NCI-H187 (cell line): ENCODE measurements around the gene SH3GL3.
A peak's percentile ranks its signal among the peaks of the same experiment; 100 is the strongest.

Source experiments
- DNase-seq, 2 experiments: peaks; one replicate each; lab custom pipeline; 2025; lab: John Stamatoyannopoulos, UW

Gene SH3GL3, protein sequence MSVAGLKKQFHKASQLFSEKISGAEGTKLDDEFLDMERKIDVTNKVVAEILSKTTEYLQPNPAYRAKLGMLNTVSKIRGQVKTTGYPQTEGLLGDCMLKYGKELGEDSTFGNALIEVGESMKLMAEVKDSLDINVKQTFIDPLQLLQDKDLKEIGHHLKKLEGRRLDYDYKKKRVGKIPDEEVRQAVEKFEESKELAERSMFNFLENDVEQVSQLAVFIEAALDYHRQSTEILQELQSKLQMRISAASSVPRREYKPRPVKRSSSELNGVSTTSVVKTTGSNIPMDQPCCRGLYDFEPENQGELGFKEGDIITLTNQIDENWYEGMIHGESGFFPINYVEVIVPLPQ

DNA sequence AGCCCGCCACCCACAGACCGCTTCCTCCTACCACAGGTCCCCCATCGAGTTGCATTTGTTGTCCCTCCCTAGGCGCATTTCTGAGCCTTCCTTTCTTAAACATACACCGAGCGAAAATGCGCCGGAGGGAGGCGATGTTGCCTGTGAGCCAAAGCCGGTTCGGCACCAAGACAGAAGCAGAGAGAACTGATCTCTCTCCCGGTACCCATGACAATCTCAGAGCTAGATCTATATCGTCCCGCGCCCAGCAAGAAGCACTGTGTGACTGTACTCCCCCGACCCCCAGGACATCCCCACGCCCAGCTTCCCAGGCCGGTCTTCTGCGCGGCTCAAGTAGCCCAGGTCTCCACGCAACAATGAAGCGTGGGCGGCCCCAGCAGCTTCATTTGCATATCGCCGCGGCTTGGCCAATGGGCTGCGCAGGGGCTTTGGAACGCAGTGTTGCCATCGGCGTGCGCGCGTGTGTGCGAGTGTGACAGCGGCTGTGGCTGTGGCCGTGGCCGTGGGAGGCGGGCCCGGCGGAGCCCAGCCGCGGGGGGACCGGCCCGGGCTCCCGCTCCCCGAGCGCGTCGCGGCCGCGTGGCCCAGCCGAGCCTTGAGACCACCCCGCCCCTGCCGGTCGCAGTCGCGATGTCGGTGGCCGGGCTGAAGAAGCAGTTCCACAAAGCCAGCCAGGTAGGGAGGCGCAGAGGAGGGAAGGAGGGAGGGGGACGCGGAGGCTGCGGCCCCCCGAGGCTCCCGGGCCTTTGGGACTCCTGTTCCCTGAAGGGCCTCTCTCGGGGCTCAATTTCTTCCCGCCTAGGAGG is at the start of gene SH3GL3:
SH3GL3 (plus strand) TSS at position 438 of the 806 bp plus-strand sequence; CDS start at position 631, 193 bp downstream.
- DNase-seq, result peak; percentile 33 to 60

DNA sequence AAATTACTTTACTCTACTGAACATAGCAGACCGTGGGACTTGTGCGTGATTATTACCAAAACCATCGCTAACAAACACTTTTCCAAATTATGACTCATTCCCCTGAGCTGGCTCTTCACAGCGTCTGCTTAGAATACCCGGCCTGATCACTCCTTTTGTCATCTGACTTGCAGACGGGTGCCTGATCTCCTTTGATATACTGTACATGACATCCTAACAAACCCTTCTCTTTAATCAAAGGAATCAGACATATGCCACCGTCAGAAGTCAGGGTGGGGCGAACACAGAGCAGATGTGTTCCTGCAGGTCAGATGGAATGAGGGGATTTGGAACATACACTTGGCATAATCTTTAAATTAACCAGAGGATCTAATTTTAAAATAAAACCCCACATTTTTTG is 48.5 kb upstream of the SH3GL3 start:
- DNase-seq, result no peak

- DNase-seq, result no peak
Measured at GRCh38 chr15:83404121-83404520, 43.0 kb upstream of the SH3GL3 start.

DNA sequence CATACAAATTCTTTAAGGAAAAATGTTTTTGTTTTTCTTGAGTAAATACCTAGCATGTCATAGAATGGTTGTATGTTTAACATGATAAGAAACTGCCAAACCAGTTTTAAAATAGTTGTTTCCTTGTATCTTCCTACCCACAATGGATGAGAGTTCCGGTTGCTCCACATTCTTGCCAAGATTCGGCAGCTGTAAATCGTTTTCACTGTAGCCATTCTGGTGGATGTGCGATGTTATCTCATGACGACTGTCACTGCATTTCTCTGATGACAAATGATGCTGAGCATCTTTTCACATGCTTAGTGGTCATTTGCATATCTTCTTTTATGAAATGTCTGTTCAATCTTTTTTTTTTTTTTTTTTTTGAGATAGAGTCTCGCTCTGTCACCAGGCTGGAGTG is 36.6 kb upstream of the SH3GL3 start:
- DNase-seq, result no peak

DNA sequence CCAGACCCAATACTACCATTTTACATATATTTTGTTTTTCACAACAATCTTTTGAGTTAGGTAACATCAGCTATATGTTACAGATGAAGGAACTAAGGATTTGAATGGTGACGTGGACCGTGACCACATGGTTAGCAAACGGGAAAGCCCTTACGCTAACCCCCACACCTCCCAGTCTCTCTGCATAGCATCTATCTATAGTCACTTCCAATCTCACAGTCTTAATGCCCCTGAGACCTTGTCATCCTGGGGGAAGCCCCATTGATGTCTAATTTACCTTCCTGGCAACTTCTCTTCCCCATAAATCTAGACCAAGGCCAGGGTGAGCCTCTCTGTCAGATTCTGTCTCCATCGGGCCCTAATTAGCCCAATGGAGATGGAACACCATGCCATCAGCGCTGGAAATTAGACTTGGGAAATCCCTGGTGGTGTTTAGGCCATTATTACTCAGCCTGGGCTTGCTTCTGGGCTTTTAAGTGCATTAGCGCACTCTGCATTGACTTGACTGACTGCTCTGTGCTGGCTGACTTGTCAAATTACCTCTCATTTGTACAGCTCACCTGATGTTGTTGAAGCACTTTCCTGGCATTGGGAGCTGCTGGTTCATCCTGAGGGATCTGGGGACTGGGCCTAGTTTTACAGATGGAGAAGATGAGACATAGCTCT is 34.0 kb upstream of the SH3GL3 start:
- DNase-seq, result no peak

GRCh38 chr15:83422081-83422480 is 25.1 kb upstream of the SH3GL3 start:
- no peak for DNase-seq

DNA sequence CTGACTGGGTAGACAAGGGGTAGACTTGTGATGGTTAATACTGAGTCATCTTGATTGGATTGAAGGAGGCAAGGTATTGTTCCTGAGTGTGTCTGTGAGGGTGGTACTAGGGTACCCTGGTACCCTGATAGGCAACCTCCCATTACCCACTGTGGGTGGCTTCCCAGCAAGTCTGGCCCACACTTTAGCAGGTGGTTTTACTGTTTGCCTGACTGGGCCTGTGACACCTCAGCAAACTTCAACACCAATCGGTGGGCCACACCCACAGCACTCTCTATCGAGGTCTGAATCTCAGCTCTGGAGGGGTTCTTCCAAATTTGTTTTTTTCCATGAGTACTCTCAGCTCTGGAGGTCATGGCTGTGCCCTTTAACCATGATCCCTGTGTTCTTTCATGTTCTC is 24.6 kb upstream of the SH3GL3 start:
- DNase-seq, result no peak

DNA sequence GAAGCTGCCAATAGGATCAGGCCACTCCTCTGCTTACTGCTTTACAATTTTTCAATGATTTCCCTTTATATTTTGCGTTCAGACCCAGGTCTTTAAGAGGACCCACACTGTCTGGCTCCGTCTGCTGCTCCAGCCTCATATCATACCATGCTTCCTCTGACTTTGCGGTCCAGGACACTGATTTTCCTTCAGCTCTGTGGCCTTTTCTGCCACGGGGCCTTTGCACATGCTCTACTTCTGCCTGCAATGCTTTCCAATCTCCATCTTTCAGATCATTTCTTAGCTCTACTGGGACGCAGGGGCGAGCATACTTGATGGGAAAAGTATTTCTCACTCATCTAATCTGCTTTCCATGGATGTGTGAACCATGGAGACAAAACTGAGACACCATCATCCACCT is 23.0 kb upstream of the SH3GL3 start:
- DNase-seq, result no peak

DNA sequence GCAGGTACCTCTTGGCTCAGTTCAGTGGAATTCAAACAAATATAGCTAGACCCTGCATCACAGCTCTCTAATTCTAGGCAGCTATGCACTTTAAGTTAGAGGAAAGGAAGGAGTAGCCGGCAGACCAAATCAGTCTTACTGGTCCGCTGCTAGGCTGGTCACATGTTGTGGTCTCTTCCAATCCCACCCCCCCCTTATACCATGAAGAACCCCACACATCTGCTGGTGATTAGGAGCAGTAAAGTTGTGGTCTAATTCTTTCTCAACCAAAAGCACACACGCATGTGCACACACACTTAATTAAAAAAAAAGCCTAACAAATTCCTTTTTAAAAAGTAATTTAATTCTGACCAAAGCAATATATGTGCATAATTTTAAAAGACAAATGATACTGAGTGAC is 16.7 kb upstream of the SH3GL3 start:
- DNase-seq, result no peak

DNA sequence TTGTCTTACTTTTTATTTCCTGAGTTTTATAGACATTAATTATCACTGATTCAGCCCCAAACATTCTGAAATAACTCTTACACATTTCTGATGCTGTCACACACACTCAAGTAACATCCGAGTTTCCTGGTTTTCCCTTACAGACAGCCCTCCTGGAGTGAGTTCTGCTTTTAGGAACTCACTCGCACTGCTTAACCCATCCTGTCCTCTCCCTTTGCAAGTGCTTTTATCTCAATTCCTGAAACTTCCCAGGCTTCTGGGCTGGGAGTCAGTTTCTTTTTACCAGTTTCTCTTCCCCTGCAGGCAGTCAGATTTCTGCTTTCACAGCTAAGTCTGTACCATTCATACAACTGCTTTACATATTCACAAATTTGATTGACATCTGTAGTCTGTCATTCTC is 15.6 kb upstream of the SH3GL3 start:
- no peak for DNase-seq

- DNase-seq, result no peak
Measured at GRCh38 chr15:83435202-83435601, 11.9 kb upstream of the SH3GL3 start.

DNA sequence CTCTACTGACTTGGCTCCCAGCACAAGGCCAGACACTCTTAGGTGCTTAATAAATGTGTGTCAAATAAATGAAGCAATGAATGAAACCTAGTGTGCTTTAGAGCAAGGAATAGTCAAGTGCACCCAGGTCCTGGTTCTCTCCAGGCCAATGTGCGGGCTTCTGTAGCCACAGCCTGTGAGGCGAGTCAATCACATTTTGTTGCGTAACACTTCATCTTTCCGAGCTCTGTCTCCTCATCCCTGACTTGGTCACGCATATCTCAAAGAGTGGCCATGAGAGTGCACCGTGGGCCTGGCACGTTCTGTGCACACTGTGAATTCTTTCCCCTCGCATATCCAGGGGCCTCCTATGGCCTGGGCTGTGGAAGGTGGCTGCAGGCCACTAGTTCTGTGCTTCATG is 11.4 kb upstream of the SH3GL3 start:
- DNase-seq, result no peak

- DNase-seq, result no peak
Measured at GRCh38 chr15:83436513-83437158, 10.5 kb upstream of the SH3GL3 start.

DNA sequence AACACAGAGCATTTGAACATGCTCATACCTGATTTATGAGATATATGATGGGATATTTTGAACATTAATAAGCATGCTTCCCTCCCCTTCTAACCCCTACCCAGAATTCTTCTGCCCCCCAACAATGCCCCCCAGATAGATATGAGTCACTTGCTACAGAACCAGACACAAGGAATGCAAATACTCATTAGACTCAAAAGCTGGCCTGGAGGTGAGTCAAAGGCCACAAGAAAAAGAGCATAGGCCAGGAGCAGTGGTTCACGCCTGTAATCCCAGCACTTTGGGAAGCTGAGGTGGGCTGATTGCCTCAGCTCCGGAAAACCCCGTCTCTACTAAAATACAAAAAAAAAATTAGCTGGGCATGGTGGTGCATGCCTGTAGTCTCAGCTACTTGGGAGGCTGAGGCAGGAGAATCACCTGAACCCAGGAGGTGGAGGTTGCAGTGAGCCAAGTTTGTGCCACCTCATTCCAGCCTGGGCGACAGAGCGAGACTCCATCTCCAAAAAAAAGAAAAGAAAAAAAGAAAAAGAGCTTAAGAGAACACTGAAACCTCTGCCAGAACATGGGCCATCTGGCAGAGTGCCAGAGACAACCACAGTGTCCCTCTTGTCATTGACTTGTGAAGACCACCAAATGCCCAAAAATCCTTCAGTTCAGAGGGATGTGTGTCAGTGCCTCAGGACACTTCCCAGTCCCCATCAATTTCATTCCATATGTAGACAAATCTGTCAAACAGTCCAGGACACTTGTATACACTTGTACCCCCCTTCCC is 3.9 kb upstream of the SH3GL3 start:
- no peak for DNase-seq

DNA sequence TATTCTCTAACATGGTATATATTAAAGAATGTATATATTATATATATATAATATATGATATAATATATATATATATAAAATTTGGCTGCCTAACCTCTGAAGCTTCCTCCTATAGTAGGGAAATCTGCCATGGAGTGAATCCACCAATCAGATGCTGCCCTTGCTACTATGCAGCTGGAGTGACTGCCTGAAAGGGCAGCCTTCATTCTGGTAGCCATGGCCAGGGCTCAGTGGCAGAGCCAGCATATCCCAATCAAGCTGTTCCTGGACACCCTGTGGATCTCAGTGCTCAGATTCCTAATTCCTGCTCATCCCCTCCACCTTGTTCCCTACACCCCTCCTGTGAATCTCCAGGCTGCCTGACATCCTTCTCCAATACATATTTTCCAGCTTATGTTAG is 2.2 kb upstream of the SH3GL3 start:
- DNase-seq, result no peak

DNA sequence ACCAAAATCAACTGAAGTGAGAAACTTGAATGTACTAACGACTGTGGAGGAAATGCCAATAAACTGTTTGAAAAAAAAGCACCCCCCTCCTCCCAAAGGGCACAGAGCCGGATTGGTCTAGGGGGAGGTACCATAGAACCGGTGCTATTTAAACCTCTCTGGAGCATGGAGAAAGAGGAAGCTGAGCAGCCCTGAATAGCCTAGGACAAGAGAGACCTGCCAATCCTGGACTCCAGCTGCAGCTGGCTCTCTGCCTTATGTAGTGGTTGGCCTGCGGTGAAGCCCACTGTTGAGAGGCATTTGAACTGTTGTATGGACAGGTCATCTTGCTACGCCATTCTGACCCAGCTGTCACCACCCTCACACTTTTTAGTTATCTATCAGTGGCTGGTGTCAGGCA is 1.5 kb upstream of the SH3GL3 start:
- DNase-seq, result no peak

DNA sequence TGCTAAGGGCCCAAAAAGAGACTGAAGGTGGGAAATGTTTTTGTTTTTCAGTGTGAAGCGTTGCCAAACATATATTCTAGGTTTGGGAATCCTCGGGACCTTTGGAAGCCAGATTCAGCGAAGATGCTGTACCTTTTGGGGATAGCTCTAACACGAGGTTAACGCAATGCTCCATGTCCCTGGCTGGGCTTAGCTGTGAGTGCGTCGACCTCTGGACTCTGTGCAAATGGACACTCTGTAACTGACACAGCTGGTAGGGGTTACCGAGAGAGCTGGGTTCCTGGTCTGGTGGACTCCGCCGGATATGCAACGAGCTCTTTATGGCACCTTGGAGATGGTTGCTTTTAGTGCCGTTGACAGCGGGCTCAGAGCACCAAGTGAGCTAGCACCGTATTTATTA is 724 bp upstream of the SH3GL3 start:
- no peak for DNase-seq

DNA sequence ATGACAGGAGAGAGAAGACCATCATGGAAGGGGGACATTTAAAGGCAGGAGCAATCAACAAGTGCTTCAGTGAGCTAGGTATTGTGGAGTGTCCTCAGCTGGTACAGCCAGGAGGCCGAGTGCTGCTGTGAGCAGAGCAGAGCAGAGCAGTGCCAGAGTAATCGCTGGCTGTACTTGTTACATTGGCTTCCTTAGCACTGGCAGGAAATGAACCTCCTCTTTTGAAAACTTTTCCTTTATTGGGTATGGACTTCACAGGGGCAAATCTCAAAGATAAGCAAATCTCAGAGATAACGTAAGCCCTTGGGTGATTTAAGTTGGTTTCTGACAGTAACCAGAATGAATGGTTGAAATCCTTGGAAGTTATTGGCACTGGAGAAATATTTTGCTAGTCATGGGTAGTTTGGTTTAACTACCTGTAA is 2.1 kb downstream of the SH3GL3 start:
- DNase-seq, result no peak

DNA sequence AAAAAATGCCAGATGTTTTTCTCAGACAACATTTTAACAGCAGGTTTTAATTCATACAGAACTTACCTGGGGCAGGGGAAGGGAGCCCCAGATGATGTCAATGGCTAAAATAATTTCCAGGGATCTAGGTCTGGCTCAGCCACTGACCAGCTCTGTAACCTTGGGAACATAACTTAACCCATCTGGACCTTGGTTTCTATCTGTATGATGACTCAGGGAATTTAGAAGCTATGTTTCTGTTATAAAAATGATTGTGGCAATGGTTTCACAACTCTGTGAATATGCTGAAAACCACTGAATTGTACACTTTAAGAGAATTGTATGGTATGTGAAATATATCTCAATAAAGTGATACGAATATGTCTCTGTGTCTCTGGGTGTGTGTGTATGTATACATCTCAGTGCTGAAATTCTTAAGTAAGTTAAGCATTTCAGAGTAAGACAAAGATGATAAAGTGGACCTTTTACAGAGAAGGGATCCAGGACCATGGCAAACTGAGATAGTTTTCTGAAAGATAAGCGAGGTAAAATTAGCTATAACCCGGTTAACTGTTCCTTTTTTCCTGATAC is 2.9 kb downstream of the SH3GL3 start:
- no peak for DNase-seq

DNA sequence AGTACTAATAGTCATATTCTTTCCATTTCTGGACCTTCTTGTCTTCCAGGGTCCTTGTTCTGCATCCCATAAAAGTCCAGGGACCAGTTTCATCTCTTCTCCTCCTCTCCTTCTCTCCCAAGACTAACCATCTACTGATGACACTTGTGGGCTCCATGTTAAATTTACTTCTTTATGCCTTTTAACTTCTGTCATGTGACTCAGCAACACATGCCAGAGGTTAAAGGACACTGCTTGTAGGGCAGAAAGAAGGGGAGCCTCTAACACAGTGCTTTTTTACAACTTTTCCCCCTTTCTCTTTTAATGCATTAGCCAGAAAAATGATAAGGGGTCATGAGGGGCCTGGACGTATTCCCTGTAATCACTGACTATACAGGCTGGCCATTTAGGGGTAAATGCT is 10.0 kb downstream of the SH3GL3 start:
- no peak for DNase-seq

- no peak for DNase-seq
Measured at GRCh38 chr15:83458381-83458780, 11.2 kb downstream of the SH3GL3 start.
